ENCODE measurements around the gene ARPC5L. TPM values are rescaled to one million over a fixed set of nuclear protein-coding genes. Genes with fewer than 3 reads are reported as not detected.
"Not testable (repeated sequence)": the region's sequence is repeated elsewhere in the genome, so short reads cannot be mapped to it uniquely, and the experiment has no call there.

ARPC5L gene
- total and polyA plus RNA-seq, 2 donors from 2014 or later = 31.7 to 52.7 TPM

- no peak overlapping the region for H3K9ac ChIP-seq (ENCODE audit: low read length in 3 of 3)
- H3K27me3 ChIP-seq (ENCODE audit: control insufficient read depth, insufficient read depth, low read length) = no peaks in the 10 kb centered on the region
- intact Hi-C loops (cut with DNase I) = no loop called here
- H3K36me3 ChIP-seq (ENCODE audit: control insufficient read depth in 2 of 3, insufficient read depth in 3 of 3, low read length in 3 of 3) = no peaks in the 10 kb centered on the region
- H3K9me3 ChIP-seq (ENCODE audit: control insufficient read depth in 2 of 3, insufficient read depth in 1 of 3, low read length in 3 of 3) = no peaks in the 10 kb centered on the region
- no peak for FAIRE-seq
- no peak overlapping the region for H3K4me3 ChIP-seq (ENCODE audit: low read length in 3 of 3)
- no peak for TF ChIP-seq CTCF (IDR thresholded peaks at IDR 0.05; ENCODE audit: borderline replicate concordance, extremely low read depth, insufficient read depth)
- peaks cover 0 to 14% (median 9%) of the 10 kb centered on the region in 3 donors for H3K4me1 ChIP-seq (ENCODE audit: control insufficient read depth in 2 of 3, insufficient read depth in 2 of 3, low read depth in 1 of 3, low read length in 3 of 3)
- H3K27ac ChIP-seq (ENCODE audit: low read depth in 2 of 2, low read length in 2 of 2) = no peak overlapping the region
- DNase-seq = peak in 1 of 5 donors; percentile 58
Measured at GRCh38 chr9:124834591-124834990, 27.3 kb upstream of the ARPC5L start.

GRCh38 chr9:124835026-124835557, 26.8 kb upstream of the ARPC5L start:
- DNase-seq = peak; percentile 66 to 87 (median 84)
- Histone ChIP-seq H3K9me3 (ENCODE audit: control insufficient read depth in 2 of 3, insufficient read depth in 1 of 3, low read length in 3 of 3) (no peaks in the 10 kb centered on the region), H3K27me3 (ENCODE audit: control insufficient read depth, insufficient read depth, low read length) (no peaks in the 10 kb centered on the region), H3K4me3 (ENCODE audit: low read length in 3 of 3) (peak overlapping the region in 1 of 3 donors; percentile 32), H3K4me1 (ENCODE audit: control insufficient read depth in 2 of 3, insufficient read depth in 2 of 3, low read depth in 1 of 3, low read length in 3 of 3) (peaks cover 0 to 14% (median 9%) of the 10 kb centered on the region in 3 donors), H3K27ac (ENCODE audit: low read depth in 2 of 2, low read length in 2 of 2) (peak overlapping the region in 1 of 2 donors; percentile 32), H3K9ac (ENCODE audit: low read length in 3 of 3) (no peak overlapping the region), H3K36me3 (ENCODE audit: control insufficient read depth in 2 of 3, insufficient read depth in 3 of 3, low read length in 3 of 3) (no peaks in the 10 kb centered on the region)
- intact Hi-C loops (cut with DNase I) = no loop called here
- FAIRE-seq = no peak
- TF ChIP-seq CTCF (IDR thresholded peaks at IDR 0.05; ENCODE audit: borderline replicate concordance, extremely low read depth, insufficient read depth) = no peak

- FAIRE-seq; H3K4me3 ChIP-seq (ENCODE audit: low read length in 3 of 3); DNase-seq; H3K9me3 ChIP-seq (ENCODE audit: control insufficient read depth in 2 of 3, insufficient read depth in 1 of 3, low read length in 3 of 3); H3K36me3 ChIP-seq (ENCODE audit: control insufficient read depth in 2 of 3, insufficient read depth in 3 of 3, low read length in 3 of 3); H3K27me3 ChIP-seq (ENCODE audit: control insufficient read depth, insufficient read depth, low read length); H3K9ac ChIP-seq (ENCODE audit: low read length in 3 of 3); H3K27ac ChIP-seq (ENCODE audit: low read depth in 2 of 2, low read length in 2 of 2); intact Hi-C loops (cut with DNase I): not testable (repeated sequence)
- H3K4me1 ChIP-seq (ENCODE audit: control insufficient read depth in 2 of 3, insufficient read depth in 2 of 3, low read depth in 1 of 3, low read length in 3 of 3) = peaks cover 0 to 12% (median 9%) of the 10 kb centered on the region in 3 donors
Measured at GRCh38 chr9:124838132-124838531, 23.8 kb upstream of the ARPC5L start.

- peak in 1 of 5 donors; percentile 58 for DNase-seq
- H3K36me3 ChIP-seq (ENCODE audit: control insufficient read depth in 2 of 3, insufficient read depth in 3 of 3, low read length in 3 of 3); H3K27me3 ChIP-seq (ENCODE audit: control insufficient read depth, insufficient read depth, low read length); H3K9ac ChIP-seq (ENCODE audit: low read length in 3 of 3); intact Hi-C loops (cut with DNase I); H3K27ac ChIP-seq (ENCODE audit: low read depth in 2 of 2, low read length in 2 of 2); FAIRE-seq; H3K9me3 ChIP-seq (ENCODE audit: control insufficient read depth in 2 of 3, insufficient read depth in 1 of 3, low read length in 3 of 3); H3K4me3 ChIP-seq (ENCODE audit: low read length in 3 of 3): not testable (repeated sequence)
- H3K4me1 ChIP-seq (ENCODE audit: control insufficient read depth in 2 of 3, insufficient read depth in 2 of 3, low read depth in 1 of 3, low read length in 3 of 3) = peaks cover 0 to 12% (median 9%) of the 10 kb centered on the region in 3 donors
Measured at GRCh38 chr9:124838567-124839275, 23.2 kb upstream of the ARPC5L start.
